Mammary epithelial cell (primary cell): Measurements from ENCODE around the gene ERCC6L2.

Source experiments
- CTCF ChIP-seq, 2 donors: IDR thresholded peaks in 1 of 2; conservative IDR thresholded peaks in 1 of 2; 2 replicates each; pipeline ENCODE4 v1.5.1; 2011 to 2012; ENCODE audit warnings: inconsistent platforms in 2 of 2, low read length in 2 of 2, mild to moderate bottlenecking in 2 of 2, control low read depth in 1 of 2, low read depth in 1 of 2; ENCODE audit not compliant: insufficient read depth in 1 of 2; ENCODE audit errors: extremely low read depth in 1 of 2
- EZH2 ChIP-seq: IDR thresholded peaks from 2 replicates; pipeline ENCODE4 v1.6.1; 2012; ENCODE audit warnings: low read length, inconsistent platforms, borderline replicate concordance

- TF ChIP-seq CTCF (conservative IDR thresholded peaks at IDR 0.05 in 1 of 2, IDR thresholded peaks at IDR 0.05 in 1 of 2; ENCODE audit: extremely low read depth in 1 of 2, insufficient read depth in 1 of 2, low read depth in 1 of 2, low read length in 2 of 2) (no peak), EZH2 (no peak)
Measured at GRCh38 chr9:95880021-95880690, 4.7 kb downstream of the ERCC6L2 start.
